Fibroblast of lung (primary cell): ENCODE results near the gene RERE. TPM values are rescaled to one million over a fixed set of nuclear protein-coding genes. Genes with fewer than 3 reads are reported as not detected.

Source experiments
- DNase-seq, 2 donors: peaks; one replicate each; pipeline versions ENCODE4 v3.0.0 to v3.0.0-alpha.2; 2010; ENCODE audit warnings: low read depth in 2 of 2
- H2AFZ ChIP-seq: 2 replicates; pipeline ENCODE4 v1.5.1; 2012; ENCODE audit warnings: low read length, control low read depth, inconsistent platforms
- H3K27ac ChIP-seq: 2 replicates; pipeline ENCODE4 v1.5.1; 2011; ENCODE audit warnings: low read length, control low read depth; ENCODE audit not compliant: insufficient read depth
- H3K27me3 ChIP-seq: 2 replicates; pipeline ENCODE4 v1.5.1; 2011; ENCODE audit warnings: mild to moderate bottlenecking, low read length; ENCODE audit not compliant: control insufficient read depth, insufficient read depth
- H3K36me3 ChIP-seq: 2 replicates; pipeline ENCODE4 v1.5.1; 2011; ENCODE audit warnings: low read length; ENCODE audit not compliant: control insufficient read depth, insufficient read depth
- H3K4me1 ChIP-seq: 2 replicates; pipeline ENCODE4 v1.5.1; 2011; ENCODE audit warnings: low read length; ENCODE audit not compliant: control insufficient read depth, insufficient read depth; ENCODE audit errors: extremely low read depth
- H3K4me2 ChIP-seq: 2 replicates; pipeline ENCODE4 v1.5.1; 2011; ENCODE audit warnings: low read length, control low read depth; ENCODE audit not compliant: insufficient read depth; ENCODE audit errors: extremely low read depth
- H3K4me3 ChIP-seq, 4 experiments: fragments of 200-600 bp in 1 of 4; sonication (generic) in 1 of 4; replicated peaks in 1 of 4; 2 replicates each; pipeline ENCODE4 v1.5.1; 2011 to 2016; ENCODE audit warnings: low read length in 4 of 4, low read depth in 3 of 4, mild to moderate bottlenecking in 3 of 4, control low read depth in 2 of 4, inconsistent platforms in 1 of 4, mixed read lengths in 1 of 4; ENCODE audit not compliant: insufficient read depth in 1 of 4; ENCODE audit errors: control extremely low read depth in 1 of 4
- H3K79me2 ChIP-seq: 2 replicates; pipeline ENCODE4 v1.5.1; 2012; ENCODE audit warnings: mild to moderate bottlenecking, low read length, inconsistent platforms; ENCODE audit not compliant: control insufficient read depth, insufficient read depth
- H3K9ac ChIP-seq: 2 replicates; pipeline ENCODE4 v1.5.1; 2011; ENCODE audit warnings: mild to moderate bottlenecking, low read length, control low read depth; ENCODE audit not compliant: insufficient read depth
- H3K9me3 ChIP-seq: 2 replicates; pipeline ENCODE4 v1.5.1; 2012; ENCODE audit warnings: low read depth, low read length; ENCODE audit not compliant: control insufficient read depth, insufficient read depth
- H4K20me1 ChIP-seq: 2 replicates; pipeline ENCODE4 v1.5.1; 2011; ENCODE audit warnings: low read length; ENCODE audit not compliant: control insufficient read depth, insufficient read depth; ENCODE audit errors: extremely low read depth
- EZH2 ChIP-seq: IDR thresholded peaks from 2 replicates; pipeline ENCODE4 v1.5.1; 2012; ENCODE audit warnings: low read length, control low read depth, mild to moderate bottlenecking; ENCODE audit errors: missing control alignments
- polyA plus RNA-seq, 2 donors: library from polyadenylated mRNA; depleted of rRNA in 1 of 2; stranded (reverse) in 1 of 2; unstranded in 1 of 2; fragments of >200 nt; gene quantifications; 2 replicates each; pipeline ENCODE4 v1.2.1, GENCODE V29; 2011 to 2012; ENCODE audit warnings: missing spikeins in 1 of 2
- total RNA-seq: library from RNA; depleted of rRNA; stranded (reverse); fragments of >200 nt; gene quantifications from 2 replicates; pipeline ENCODE4 v1.2.1, GENCODE V29; 2014
- TF ChIP-seq, protein P1 (sequence below), 2 donors: IDR thresholded peaks in 1 of 2; conservative IDR thresholded peaks in 1 of 2; 1 replicate in 1 of 2; 2 replicates in 1 of 2; pipeline ENCODE4 v1.5.1; 2011 to 2012; ENCODE audit warnings: low read length in 2 of 2, control low read depth in 1 of 2, inconsistent platforms in 1 of 2, low read depth in 1 of 2, mild to moderate bottlenecking in 1 of 2

The RERE gene
- total and polyA plus RNA-seq, 2 donors (not counting 1 experiment from before 2014, with no cell fraction given): 3.7 to 51.0 TPM

DNA sequence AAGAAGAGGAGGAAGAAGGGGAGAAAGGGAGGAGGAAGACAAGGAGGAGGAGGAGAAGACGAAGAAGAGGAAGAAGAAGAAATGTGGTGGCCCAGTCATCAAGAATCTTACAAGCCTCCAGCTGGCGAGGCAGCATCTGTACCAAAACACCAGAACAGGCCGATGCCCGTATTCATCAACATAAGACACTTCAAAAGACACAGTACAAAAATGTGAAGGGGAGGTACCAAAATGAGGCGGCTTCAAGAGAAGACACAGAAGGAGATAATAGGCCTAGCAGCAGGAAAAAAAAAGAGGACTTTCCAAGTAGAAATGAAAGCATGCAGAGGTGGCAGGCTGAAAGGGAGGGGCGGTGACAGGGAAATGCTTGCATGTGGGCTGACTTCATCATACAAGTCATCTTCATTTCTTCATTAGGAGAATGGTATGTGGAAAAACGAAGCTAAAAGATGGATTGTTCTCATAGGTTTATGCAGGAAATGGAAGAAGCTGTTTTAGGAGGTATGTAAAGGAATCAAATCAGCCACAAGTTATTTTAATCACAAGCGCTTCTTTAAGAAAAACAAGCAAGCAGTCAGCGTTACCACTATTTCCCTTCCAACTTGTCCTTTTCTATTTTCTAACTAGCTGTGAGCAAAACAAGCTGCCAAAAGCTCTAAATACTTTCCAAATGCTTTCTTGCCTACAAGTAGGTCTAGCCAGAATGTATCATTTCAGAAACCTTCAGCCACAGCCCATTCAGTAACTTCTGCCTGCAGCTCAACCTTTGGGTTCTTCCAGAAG is 307.2 kb downstream of the RERE start:
- Histone ChIP-seq H3K4me3 (peak overlapping the region; percentile 5 to 47 (median 12)), H3K79me2 (peaks cover 1% of the 10 kb centered on the region), H4K20me1 (no peaks in the 10 kb centered on the region), H2AFZ (peak overlapping the region; percentile 13), H3K27ac (peak overlapping the region; percentile 61), H3K27me3 (no peaks in the 10 kb centered on the region), H3K4me1 (peaks cover 7% of the 10 kb centered on the region), H3K4me2 (peak overlapping the region; percentile 86), H3K9ac (no peak overlapping the region), H3K36me3 (no peaks in the 10 kb centered on the region), H3K9me3 (no peaks in the 10 kb centered on the region)
- peak; percentile 82 to 89 for DNase-seq
- TF ChIP-seq, protein P1, sequence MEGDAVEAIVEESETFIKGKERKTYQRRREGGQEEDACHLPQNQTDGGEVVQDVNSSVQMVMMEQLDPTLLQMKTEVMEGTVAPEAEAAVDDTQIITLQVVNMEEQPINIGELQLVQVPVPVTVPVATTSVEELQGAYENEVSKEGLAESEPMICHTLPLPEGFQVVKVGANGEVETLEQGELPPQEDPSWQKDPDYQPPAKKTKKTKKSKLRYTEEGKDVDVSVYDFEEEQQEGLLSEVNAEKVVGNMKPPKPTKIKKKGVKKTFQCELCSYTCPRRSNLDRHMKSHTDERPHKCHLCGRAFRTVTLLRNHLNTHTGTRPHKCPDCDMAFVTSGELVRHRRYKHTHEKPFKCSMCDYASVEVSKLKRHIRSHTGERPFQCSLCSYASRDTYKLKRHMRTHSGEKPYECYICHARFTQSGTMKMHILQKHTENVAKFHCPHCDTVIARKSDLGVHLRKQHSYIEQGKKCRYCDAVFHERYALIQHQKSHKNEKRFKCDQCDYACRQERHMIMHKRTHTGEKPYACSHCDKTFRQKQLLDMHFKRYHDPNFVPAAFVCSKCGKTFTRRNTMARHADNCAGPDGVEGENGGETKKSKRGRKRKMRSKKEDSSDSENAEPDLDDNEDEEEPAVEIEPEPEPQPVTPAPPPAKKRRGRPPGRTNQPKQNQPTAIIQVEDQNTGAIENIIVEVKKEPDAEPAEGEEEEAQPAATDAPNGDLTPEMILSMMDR (conservative IDR thresholded peaks at IDR 0.05 in 1 of 2, IDR thresholded peaks at IDR 0.05 in 1 of 2; ENCODE audit: low read depth in 1 of 2, low read length in 2 of 2): no peak
- no peak for TF ChIP-seq EZH2

DNA sequence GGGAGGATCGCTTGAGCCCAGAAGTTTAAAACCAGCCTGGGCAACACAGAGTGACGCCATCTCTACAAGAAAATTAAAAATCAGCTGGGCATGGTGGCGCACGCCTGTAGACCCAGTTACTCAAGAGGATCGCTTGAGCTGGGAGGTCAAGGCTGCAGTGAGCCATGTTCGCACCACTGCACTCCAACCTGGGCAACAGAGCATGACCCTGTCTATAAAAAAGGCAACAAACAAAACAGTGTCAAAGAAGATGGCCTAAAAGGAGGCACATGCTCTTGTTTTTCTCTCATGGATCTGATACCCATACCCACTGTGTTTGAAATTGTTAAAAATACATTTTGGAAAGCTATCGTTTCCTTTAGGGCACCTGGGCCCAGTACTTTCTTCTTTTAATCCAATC is 307.9 kb downstream of the RERE start:
- Histone ChIP-seq H2AFZ (no peak overlapping the region), H3K4me3 (peak overlapping the region in 2 of 4 experiments; percentile 8 to 47), H3K9me3 (no peaks in the 10 kb centered on the region), H3K27ac (peak overlapping the region; percentile 61), H3K9ac (no peak overlapping the region), H3K27me3 (no peaks in the 10 kb centered on the region), H3K36me3 (no peaks in the 10 kb centered on the region), H3K4me1 (peaks cover 7% of the 10 kb centered on the region), H3K4me2 (peak overlapping the region; percentile 86), H3K79me2 (peaks cover 1% of the 10 kb centered on the region), H4K20me1 (no peaks in the 10 kb centered on the region)
- TF ChIP-seq EZH2: no peak
- TF ChIP-seq, protein P1 (conservative IDR thresholded peaks at IDR 0.05 in 1 of 2, IDR thresholded peaks at IDR 0.05 in 1 of 2; ENCODE audit: low read depth in 1 of 2, low read length in 2 of 2): no peak
- DNase-seq: no peak

- Histone ChIP-seq H3K36me3 (no peaks in the 10 kb centered on the region), H3K9me3 (no peaks in the 10 kb centered on the region), H3K4me2 (no peak overlapping the region), H3K4me3 (no peak overlapping the region), H3K79me2 (no peaks in the 10 kb centered on the region), H4K20me1 (no peaks in the 10 kb centered on the region), H3K27ac (no peak overlapping the region), H3K27me3 (no peaks in the 10 kb centered on the region), H3K9ac (no peak overlapping the region), H2AFZ (no peak overlapping the region), H3K4me1 (peaks cover 7% of the 10 kb centered on the region)
- TF ChIP-seq, protein P1 (conservative IDR thresholded peaks at IDR 0.05 in 1 of 2, IDR thresholded peaks at IDR 0.05 in 1 of 2; ENCODE audit: low read depth in 1 of 2, low read length in 2 of 2): no peak
- no peak for TF ChIP-seq EZH2
- DNase-seq: no peak
Observed at GRCh38 chr1:8506995-8507615, 310.3 kb downstream of the RERE start.
